Motor neuron (in vitro differentiated cells): Measurements from ENCODE around the gene LAMA4. TPM values are rescaled to one million over a fixed set of nuclear protein-coding genes. Genes with fewer than 3 reads are reported as not detected.

Experiments used
- ATAC-seq, 8 experiments: fragments of 200-7000 bp; cut with Tn5 transposase; replicated peaks in 6 of 8; 2 replicates each; pipeline ENCODE4 v1.8.0; 2021; ENCODE audit warnings: mild to moderate bottlenecking in 8 of 8, moderate library complexity in 8 of 8
- H3K27ac ChIP-seq, 2 donors: fragments of 250-450 bp; sonication (Bioruptor Pico); 2 replicates each; pipeline ENCODE4 v1.9.0; 2021; ENCODE audit warnings: antibody characterized with exemption in 2 of 2, mild to moderate bottlenecking in 2 of 2, moderate library complexity in 1 of 2
- H3K4me1 ChIP-seq, 2 donors: fragments of 250-450 bp; sonication (Bioruptor Pico); replicated peaks in 1 of 2; 2 replicates each; pipeline ENCODE4 v1.6.1; 2021; ENCODE audit warnings: antibody characterized with exemption in 2 of 2, mild to moderate bottlenecking in 2 of 2, moderate library complexity in 1 of 2
- H3K4me3 ChIP-seq, 5 donors: fragments of 250-450 bp; sonication (Bioruptor Pico); 2 replicates each; pipeline ENCODE4 v1.9.0; 2021; ENCODE audit warnings: antibody characterized with exemption in 5 of 5, mild to moderate bottlenecking in 5 of 5, moderate library complexity in 4 of 5
- WGBS, 10 experiments: fragments of 450-650 bp; shearing (Covaris generic); methylation state at CpG; one replicate each; pipeline ENCODE4 v1.0.0; 2022; 5-methylcytosine and 5-hydroxymethylcytosine counted together
- in situ Hi-C, 9 experiments: fragments of 400-800 bp; cut with MboI; loops; one replicate each; pipeline ENCODE4 v1.15.0; 2021; ENCODE audit warnings: low sequenced_read_pairs in 9 of 9, low pct_unique_long_range_greater_than_20kb in 2 of 9; ENCODE audit not compliant: unreplicated experiment in 9 of 9
- total RNA-seq, 8 experiments: library from RNA; unstranded; fragments of 300-600 nt; gene quantifications; 2 replicates each; pipeline versions ENCODE4 v1.2.3 to v1.2.4, GENCODE V29; 2022

Gene LAMA4
- total RNA-seq, 8 experiments from 2014 or later = 3.6 to 1,765 (median 40.3) TPM

DNA sequence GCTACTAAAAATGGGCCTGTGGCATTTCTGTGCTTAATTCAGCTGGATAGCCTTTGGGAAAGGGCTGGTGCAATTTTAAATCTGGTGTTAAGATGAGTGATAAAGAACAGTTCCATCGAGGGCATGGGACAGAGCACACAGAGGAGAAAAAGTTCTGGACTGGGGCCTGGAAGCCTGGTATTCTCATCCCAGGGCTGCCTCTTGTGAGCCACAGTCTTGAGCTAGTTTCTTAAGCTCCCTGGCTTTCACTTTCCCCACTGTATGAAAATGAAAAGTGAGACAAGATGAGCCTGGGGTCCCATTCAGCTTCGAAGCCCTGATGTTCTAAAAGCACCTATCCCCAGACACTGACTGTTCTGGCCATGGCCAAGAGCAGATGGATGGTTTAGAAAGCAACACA is 14.3 kb upstream of the LAMA4 start:
- 20 to 100% (median 92%) methylated on average over 1 to 2 of the region's 2 CpGs; no CpG with 5 or more reads in 4 of the 10 experiments for WGBS, 10 experiments
- Histone ChIP-seq H3K27ac (no peak overlapping the region), H3K4me3 (no peak overlapping the region), H3K4me1 (no peaks in the 10 kb centered on the region)
- ATAC-seq = peak in 2 of 8 experiments; percentile 11 to 66
- in situ Hi-C loops = no loop called here

DNA sequence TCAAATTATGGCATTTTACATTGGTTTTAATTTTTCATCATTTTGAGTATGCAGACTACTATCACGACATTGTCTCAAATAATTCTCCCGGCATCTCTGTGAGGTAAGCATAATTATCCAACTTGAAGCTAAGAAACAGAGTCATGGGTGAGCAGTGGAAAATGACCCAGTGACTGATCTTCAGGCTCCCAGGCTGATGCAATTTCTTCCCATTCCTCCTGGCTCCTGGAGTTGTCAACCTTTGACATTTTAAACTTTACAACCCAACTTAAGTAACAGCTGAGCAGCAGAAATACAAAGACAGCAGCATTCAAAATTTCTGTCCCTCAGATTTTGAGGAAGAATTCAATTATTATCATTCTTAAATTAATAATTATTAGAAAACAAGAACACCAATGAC is 13.7 kb upstream of the LAMA4 start:
- ATAC-seq = no peak
- H3K27ac ChIP-seq = no peak overlapping the region
- in situ Hi-C loops = no loop called here
- WGBS, 10 experiments = 67 to 100% (median 100%) methylated on average over 1 to 2 of the region's 2 CpGs; no CpG with 5 or more reads in 2 of the 10 experiments
- no peak overlapping the region for H3K4me3 ChIP-seq
- H3K4me1 ChIP-seq = no peaks in the 10 kb centered on the region

GRCh38 chr6:112266331-112266730 is 12.0 kb upstream of the LAMA4 start:
- no peak overlapping the region for H3K27ac ChIP-seq
- in situ Hi-C loops = no loop called here
- 81 to 100% (median 95%) methylated on average over 1 to 7 of the region's 7 CpGs; no CpG with 5 or more reads in 1 of the 10 experiments for WGBS, 10 experiments
- no peak for ATAC-seq
- H3K4me3 ChIP-seq = no peak overlapping the region
- no peaks in the 10 kb centered on the region for H3K4me1 ChIP-seq

- Histone ChIP-seq H3K27ac (no peak overlapping the region), H3K4me3 (no peak overlapping the region), H3K4me1 (peaks cover 2 to 3% of the 10 kb centered on the region in 2 donors)
- in situ Hi-C loops = no loop called here
- ATAC-seq = no peak
- WGBS, 10 experiments = 67 to 100% (median 85%) methylated on average over 1 of the region's 1 CpG; no CpG with 5 or more reads in 6 of the 10 experiments
These were observed 4.9 kb upstream of the LAMA4 start for GRCh38 chr6:112259337-112259675.

DNA sequence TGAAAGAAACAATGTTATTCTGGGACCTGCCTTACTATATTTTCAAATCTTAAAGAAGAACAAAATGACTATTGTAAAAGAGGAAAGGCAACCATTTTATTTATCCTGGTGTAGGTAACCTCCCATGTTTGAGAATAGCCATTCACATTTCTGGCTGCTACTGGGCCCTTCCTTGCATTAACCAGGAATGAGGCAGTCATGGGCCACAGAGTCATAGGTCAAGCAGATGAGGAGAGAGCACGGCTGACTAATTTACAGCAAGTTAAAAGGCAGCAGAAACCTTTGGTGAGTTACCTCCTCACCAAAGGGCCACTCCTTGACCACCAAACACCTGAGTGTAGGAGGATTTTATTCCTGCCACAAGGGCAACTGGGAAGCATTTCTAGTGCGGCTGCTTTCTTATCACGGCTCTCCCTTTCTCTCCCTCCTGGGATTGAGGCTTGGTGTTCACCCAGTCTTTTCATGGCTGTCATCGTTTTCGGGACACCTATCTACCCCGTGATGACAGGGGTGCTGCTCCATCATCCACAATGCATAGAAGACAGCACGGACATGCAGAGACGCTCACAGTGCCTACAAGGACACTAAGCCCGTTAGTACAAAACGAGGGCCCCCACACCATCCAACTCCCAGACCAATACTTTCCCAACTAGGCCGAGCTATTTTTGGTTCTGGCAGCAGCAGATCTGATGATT is 4.4 kb upstream of the LAMA4 start:
- H3K4me1 ChIP-seq = peaks cover 2 to 3% of the 10 kb centered on the region in 2 donors
- H3K27ac ChIP-seq = no peak overlapping the region
- in situ Hi-C loops = no loop called here
- ATAC-seq = no peak
- H3K4me3 ChIP-seq = no peak overlapping the region
- 65 to 100% (median 94%) methylated on average over 1 to 8 of the region's 11 CpGs; no CpG with 5 or more reads in 3 of the 10 experiments for WGBS, 10 experiments

DNA sequence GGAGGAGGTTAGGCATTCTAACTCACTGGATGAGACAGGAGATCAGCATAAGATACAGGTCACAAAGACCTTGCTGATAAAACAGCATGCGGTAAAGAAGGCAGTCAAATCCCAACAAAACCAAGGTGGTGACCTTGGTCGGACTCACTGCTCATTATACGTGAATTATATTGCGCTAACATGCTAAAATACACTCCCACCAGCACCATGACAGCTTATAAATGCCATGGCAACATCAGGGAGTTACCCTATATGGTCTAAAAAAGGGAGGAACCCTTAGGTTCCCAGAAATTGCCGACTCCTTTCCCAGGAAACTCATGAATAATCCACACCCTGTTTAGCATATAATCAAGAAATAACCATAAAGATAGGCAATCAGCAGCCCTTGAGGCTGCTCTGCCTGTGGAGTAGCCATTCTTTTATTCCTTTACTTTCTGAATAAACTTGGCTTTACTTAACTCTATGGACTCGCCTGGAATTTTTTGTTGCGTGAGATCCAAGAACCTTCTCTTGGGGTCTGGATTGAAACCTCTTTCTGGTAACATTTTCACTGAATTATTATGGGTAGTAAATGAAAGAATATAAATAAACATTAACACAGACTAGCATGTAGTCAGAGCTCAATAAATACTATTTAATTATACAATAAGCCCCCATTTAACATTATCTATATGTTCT is 3.0 kb upstream of the LAMA4 start:
- Histone ChIP-seq H3K4me1 (peaks cover 2 to 3% of the 10 kb centered on the region in 2 donors), H3K4me3 (no peak overlapping the region), H3K27ac (no peak overlapping the region)
- peak in 5 of 8 experiments; percentile 9 to 66 (median 51) for ATAC-seq
- 9 to 100% (median 65%) methylated on average over 1 to 7 of the region's 7 CpGs; no CpG with 5 or more reads in 1 of the 10 experiments for WGBS, 10 experiments
- in situ Hi-C loops = no loop called here

- ATAC-seq = peak in 3 of 8 experiments; percentile 0 to 18 (median 2)
- Histone ChIP-seq H3K4me3 (no peak overlapping the region), H3K27ac (no peak overlapping the region), H3K4me1 (peaks cover 2 to 3% of the 10 kb centered on the region in 2 donors)
- WGBS, 10 experiments = 0 to 83% (median 18%) methylated on average over 1 to 3 of the region's 3 CpGs; no CpG with 5 or more reads in 3 of the 10 experiments
- in situ Hi-C loops = no loop called here
These were observed 554 bp upstream of the LAMA4 start for GRCh38 chr6:112254921-112255320.

DNA sequence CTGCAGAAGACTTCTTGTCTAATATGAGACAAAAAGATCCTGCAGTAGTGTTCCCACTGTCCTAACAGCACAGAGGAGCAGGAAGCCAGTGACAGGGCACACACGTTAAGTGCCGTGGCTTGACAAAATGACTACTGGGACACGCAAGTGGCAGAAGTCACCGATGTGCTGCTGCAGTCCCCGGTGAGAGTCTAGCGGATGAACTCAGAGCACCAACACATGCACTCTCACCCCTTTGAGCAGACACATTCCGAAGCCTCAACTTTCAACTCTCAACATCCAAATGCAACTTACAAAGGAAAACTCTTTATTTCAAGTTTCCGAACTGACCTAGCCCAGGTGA is 898 bp downstream of the LAMA4 start:
- no peak overlapping the region for H3K27ac ChIP-seq
- ATAC-seq = peak in 5 of 8 experiments; percentile 42 to 55 (median 51)
- in situ Hi-C loops = no loop called here

DNA sequence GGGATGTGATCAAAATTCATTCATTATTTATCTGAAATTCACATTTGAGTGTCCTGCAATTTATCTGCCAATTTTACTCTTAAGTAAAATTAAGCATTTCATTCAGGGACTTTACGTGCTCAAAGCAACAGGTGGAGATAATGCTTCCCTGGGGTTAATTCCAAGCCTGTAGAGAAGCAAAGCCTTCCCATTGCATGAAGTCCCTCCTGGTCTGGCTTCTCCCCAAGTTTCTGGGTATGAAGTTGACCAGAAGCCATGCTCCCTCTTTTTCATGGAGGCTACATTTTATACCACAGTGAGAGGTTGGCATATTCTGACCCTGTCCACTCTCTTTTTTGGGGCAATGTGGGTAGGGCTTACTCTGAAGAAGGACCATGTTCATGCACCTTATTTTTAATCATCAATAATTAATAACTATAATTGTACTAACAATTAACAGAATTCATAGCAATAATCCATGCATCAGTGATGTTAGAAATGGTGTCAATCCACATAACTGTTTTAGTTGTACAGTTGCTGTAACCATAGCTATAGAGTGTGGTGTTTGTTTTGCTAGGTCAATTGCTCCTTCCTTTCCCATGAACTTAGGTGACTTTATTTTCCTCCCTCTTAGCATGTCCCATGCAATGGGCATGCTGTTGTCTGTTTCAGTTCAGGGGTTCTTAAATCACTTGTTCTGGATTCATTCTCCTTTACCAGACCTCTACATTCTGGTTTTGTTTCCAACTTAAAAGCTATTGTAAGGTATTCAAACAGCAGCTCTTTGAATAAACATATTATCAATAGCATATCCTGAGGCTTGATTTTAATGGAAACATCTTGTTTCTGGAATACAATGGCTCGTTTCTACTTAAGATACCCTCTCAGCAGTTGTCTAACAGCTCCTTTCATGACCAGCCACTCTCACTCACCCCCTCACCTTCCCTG is 1.5 kb downstream of the LAMA4 start:
- Histone ChIP-seq H3K27ac (no peak overlapping the region), H3K4me3 (peak overlapping the region in 3 of 5 donors; percentile 30 to 40 (median 36)), H3K4me1 (peaks cover 2 to 3% of the 10 kb centered on the region in 2 donors)
- in situ Hi-C loops = no loop called here
- 0 to 100% (median 14%) methylated on average over 1 to 2 of the region's 2 CpGs for WGBS, 10 experiments
- ATAC-seq = no peak

More for the DNA sequence above, 898 bp downstream of the LAMA4 start:
- Histone ChIP-seq H3K4me1 (peaks cover 2 to 3% of the 10 kb centered on the region in 2 donors), H3K4me3 (peak overlapping the region; percentile 23 to 40 (median 33))
- 0 to 30% (median 0%) methylated on average over 1 to 5 of the region's 8 CpGs for WGBS, 10 experiments

GRCh38 chr6:112251171-112251875 is 3.0 kb downstream of the LAMA4 start:
- WGBS, 10 experiments = 0 to 100% (median 85%) methylated on average over 2 to 6 of the region's 6 CpGs; no CpG with 5 or more reads in 1 of the 10 experiments
- Histone ChIP-seq H3K4me3 (no peak overlapping the region), H3K27ac (no peak overlapping the region), H3K4me1 (peaks cover 0 to 3% of the 10 kb centered on the region in 2 donors)
- peak in 1 of 8 experiments; percentile 2 for ATAC-seq
- in situ Hi-C loops = no loop called here

- in situ Hi-C loops = no loop called here
- ATAC-seq = peak in 1 of 8 experiments; percentile 0
- Histone ChIP-seq H3K27ac (no peak overlapping the region), H3K4me3 (no peak overlapping the region), H3K4me1 (peaks cover 0 to 3% of the 10 kb centered on the region in 2 donors)
- 0 to 100% (median 84%) methylated on average over 1 to 4 of the region's 4 CpGs for WGBS, 10 experiments
These were observed 4.9 kb downstream of the LAMA4 start for GRCh38 chr6:112249489-112249888.

- no peak overlapping the region for H3K27ac ChIP-seq
- H3K4me1 ChIP-seq = no peaks in the 10 kb centered on the region
- in situ Hi-C loops = no loop called here
- no peak for ATAC-seq
- WGBS, 10 experiments = 10 to 100% (median 88%) methylated on average over 1 to 5 of the region's 5 CpGs; no CpG with 5 or more reads in 2 of the 10 experiments
- H3K4me3 ChIP-seq = no peak overlapping the region
These were observed 7.1 kb downstream of the LAMA4 start for GRCh38 chr6:112247275-112247674.
